HepG2 (cell line): ENCODE measurements around the gene SASH1. TPM values are rescaled to one million over a fixed set of nuclear protein-coding genes. Genes with fewer than 3 reads are reported as not detected.
"Not testable (repeated sequence)": the region's sequence is repeated elsewhere in the genome, so short reads cannot be mapped to it uniquely, and the experiment has no call there.

Experiments used
- ATAC-seq: fragments of 200-7000 bp; cut with Tn5 transposase; 3 replicates; pipeline ENCODE4 v1.9.1; 2020; ENCODE audit warnings: mild to moderate bottlenecking, moderate library complexity
- BruUV-seq: library from RNA; stranded (reverse); fragments of 400-500 nt; replicated peaks from 2 replicates; lab custom pipeline; 2021; lab: Mats Ljungman, UMichigan
- CTCF ChIA-PET: fragments of 300-600 bp; formaldehyde crosslinking; extraction: SDS; loops from one replicate; lab custom pipeline; 2021; ENCODE audit warnings: low total read pairs, inconsistent platforms, low intra/inter-chr PET ratio; lab: Yijun Ruan, JAX
- POLR2A ChIA-PET: fragments of 350-600 bp; sonication (Branson Sonifier 250); formaldehyde crosslinking; loops from one replicate; lab custom pipeline; 2020; ENCODE audit warnings: antibody characterized with exemption, inconsistent platforms; lab: Yijun Ruan, JAX
- DNase-seq: peaks from one replicate; pipeline ENCODE4 v3.0.0-alpha.2; 2015; ENCODE audit warnings: low spot score
- FAIRE-seq: peaks from 3 replicates; lab custom pipeline; 2011; peaks lifted over from hg19 to GRCh38; lab: Jason Lieb, UNC
- H2AFZ ChIP-seq: one replicate; pipeline ENCODE4 v1.6.1; 2011; ENCODE audit warnings: low read length, inconsistent platforms
- H3K27ac ChIP-seq: fragments of 300-600 bp; 3 replicates; pipeline ENCODE4 v1.8.0; 2011; ENCODE audit warnings: mixed run types, mild to moderate bottlenecking, mixed read lengths, low read length, inconsistent platforms; ENCODE audit not compliant: insufficient read depth; ENCODE audit errors: extremely low read length
- H3K27me3 ChIP-seq, 2 experiments: fragments of 200-600 bp in 1 of 2; 2 replicates in 1 of 2; 3 replicates in 1 of 2; pipeline versions ENCODE4 v1.6.0 to v1.8.0; 2011; ENCODE audit warnings: low read length in 2 of 2, mild to moderate bottlenecking in 2 of 2, moderate library complexity in 2 of 2, inconsistent platforms in 1 of 2; ENCODE audit not compliant: insufficient read depth in 2 of 2, control insufficient read depth in 1 of 2
- H3K36me3 ChIP-seq, 2 experiments: fragments of 200-600 bp in 1 of 2; replicated peaks in 1 of 2; 2 replicates in 1 of 2; 3 replicates in 1 of 2; pipeline versions ENCODE4 v1.5.1 to v1.8.0; 2011; ENCODE audit warnings: low read length in 2 of 2, inconsistent platforms in 1 of 2; ENCODE audit not compliant: insufficient read depth in 2 of 2, control insufficient read depth in 1 of 2
- H3K4me1 ChIP-seq: 2 replicates; pipeline ENCODE4 v1.5.1; 2012; ENCODE audit warnings: low read length, inconsistent platforms; ENCODE audit not compliant: insufficient read depth
- H3K4me2 ChIP-seq: 2 replicates; pipeline ENCODE4 v1.6.0; 2011; ENCODE audit warnings: low read depth, low read length, inconsistent platforms
- H3K4me3 ChIP-seq, 3 experiments: fragments of 200-600 bp in 1 of 3; sonication (generic), shearing (Covaris generic) in 1 of 3; replicated peaks in 1 of 3; 2 replicates each; pipeline ENCODE4 v1.5.1; 2011 to 2016; ENCODE audit warnings: low read length in 3 of 3, inconsistent platforms in 2 of 3, low read depth in 2 of 3, mild to moderate bottlenecking in 2 of 3, control low read depth in 1 of 3, mixed read lengths in 1 of 3; ENCODE audit not compliant: insufficient read depth in 1 of 3
- H3K79me2 ChIP-seq: one replicate; pipeline ENCODE4 v1.6.1; 2011; ENCODE audit warnings: low read length, inconsistent platforms; ENCODE audit not compliant: insufficient read depth
- H3K9ac ChIP-seq: 2 replicates; pipeline ENCODE4 v1.6.0; 2011; ENCODE audit warnings: mild to moderate bottlenecking, low read depth, low read length, inconsistent platforms; ENCODE audit not compliant: insufficient read depth
- H3K9me3 ChIP-seq: 2 replicates; pipeline ENCODE4 v1.5.1; 2012; ENCODE audit warnings: mild to moderate bottlenecking, low read length
- H4K20me1 ChIP-seq: 2 replicates; pipeline ENCODE4 v1.6.0; 2011; ENCODE audit warnings: inconsistent platforms, mild to moderate bottlenecking, low read length, moderate library complexity; ENCODE audit not compliant: insufficient read depth
- IKZF1 ChIP-seq: fragments of 450-650 bp; IDR thresholded peaks from 2 replicates; pipeline ENCODE4 v1.7.1; 2016
- KDM3A ChIP-seq: IDR thresholded peaks from 2 replicates; pipeline ENCODE4 v1.6.1; 2018; ENCODE audit warnings: low read depth, missing compliant biosample characterization
- MAF1 ChIP-seq: sonication (generic); formaldehyde crosslinking; IDR thresholded peaks from 2 replicates; pipeline ENCODE4 v1.5.0; 2020; ENCODE audit warnings: missing genetic modification reagents, borderline replicate concordance
- NCOA1 ChIP-seq: sonication (generic); formaldehyde crosslinking; IDR thresholded peaks from 2 replicates; pipeline ENCODE4 v1.9.0; 2021; ENCODE audit warnings: missing genetic modification reagents
- SPEN ChIP-seq: sonication (generic); formaldehyde crosslinking; IDR thresholded peaks from 2 replicates; pipeline ENCODE4 v1.5.1; 2020; ENCODE audit warnings: low read depth, mild to moderate bottlenecking, missing genetic modification reagents
- ZBTB21 ChIP-seq: sonication (generic); formaldehyde crosslinking; IDR thresholded peaks from 2 replicates; pipeline ENCODE4 v1.4.0; 2020; ENCODE audit warnings: missing genetic modification reagents
- ZBTB8A ChIP-seq: sonication (generic); formaldehyde crosslinking; IDR thresholded peaks from 2 replicates; pipeline ENCODE4 v1.4.0; 2020; ENCODE audit warnings: mild to moderate bottlenecking, low read depth, missing genetic modification reagents, borderline replicate concordance
- ZFP82 ChIP-seq: sonication (generic); formaldehyde crosslinking; IDR thresholded peaks from 2 replicates; pipeline ENCODE4 v1.5.1; 2020; ENCODE audit warnings: mild to moderate bottlenecking, missing genetic modification reagents, borderline replicate concordance
- ZNF709 ChIP-seq: sonication (generic); formaldehyde crosslinking; IDR thresholded peaks from 2 replicates; pipeline ENCODE4 v1.5.0; 2020; ENCODE audit warnings: mild to moderate bottlenecking, missing genetic modification reagents
- ZNF737 ChIP-seq: sonication (generic); formaldehyde crosslinking; IDR thresholded peaks from 2 replicates; pipeline ENCODE4 v1.5.0; 2020; ENCODE audit warnings: missing genetic modification reagents, mild to moderate bottlenecking, borderline replicate concordance
- ZNF891 ChIP-seq: sonication (generic); formaldehyde crosslinking; IDR thresholded peaks from 2 replicates; pipeline ENCODE4 v1.5.0; 2020; ENCODE audit warnings: mild to moderate bottlenecking, missing genetic modification reagents
- WGBS: methylation state at CpG from one replicate; pipeline ENCODE4 v1.1.6; 2017; ENCODE audit warnings: low lambda C conversion rate; 5-methylcytosine and 5-hydroxymethylcytosine counted together
- in situ Hi-C: cut with HindIII; loops from 2 replicates; pipeline ENCODE4 v1.10.0; 2017; ENCODE audit warnings: low pct_unique_long_range_greater_than_20kb; ENCODE audit not compliant: extremely low pct_ligation_motif_present
- intact Hi-C: fragments of 100-400 bp; cut with micrococcal nuclease; formaldehyde crosslinking; loops from one replicate; pipeline ENCODE4 v1.10.0; 2022; ENCODE audit not compliant: unreplicated experiment
- polyA plus RNA-seq, 8 experiments: library from polyadenylated mRNA; depleted of rRNA in 3 of 8; stranded (reverse) in 7 of 8; unstranded in 1 of 8; fragments of >200 nt; fragmentation: Illumina TruSeq in 4 of 8; extraction: Trizol in 4 of 8; gene quantifications; 2 replicates each; pipeline versions ENCODE4 v1.2.1 to v1.2.3, GENCODE V29; 2011 to 2016; ENCODE audit warnings: low read depth in 4 of 8, missing spikeins in 1 of 8, mixed read lengths in 1 of 8; ENCODE audit not compliant: insufficient read depth in 1 of 8
- total RNA-seq, 5 experiments: library from RNA; depleted of rRNA; stranded (reverse); fragments of >200 nt; fragmentation: Illumina TruSeq; extraction: Trizol; gene quantifications; 2 replicates each; pipeline ENCODE4 v1.2.3, GENCODE V29; 2016; ENCODE audit warnings: low read depth in 1 of 5
- TF ChIP-seq, protein P1 (sequence below): sonication (generic); formaldehyde crosslinking; IDR thresholded peaks from 2 replicates; pipeline ENCODE4 v1.8.1; 2023; ENCODE audit warnings: missing genetic modification reagents, inconsistent platforms, borderline replicate concordance
- TF ChIP-seq, protein P2 (sequence below): sonication (generic); formaldehyde crosslinking; IDR thresholded peaks from 2 replicates; pipeline ENCODE4 v1.4.0; 2020; ENCODE audit warnings: missing genetic modification reagents, borderline replicate concordance
- TF ChIP-seq, protein P3 (sequence below): sonication (generic); formaldehyde crosslinking; IDR thresholded peaks from 2 replicates; pipeline ENCODE4 v1.8.0; 2022; ENCODE audit warnings: mild to moderate bottlenecking, missing genetic modification reagents, moderate library complexity

SASH1 gene
- total and polyA plus RNA-seq, 2 of the 13 experiments (the other 11 are each of a cell fraction or from before 2014, with no cell fraction given) = 7.5 to 8.2 TPM

DNA sequence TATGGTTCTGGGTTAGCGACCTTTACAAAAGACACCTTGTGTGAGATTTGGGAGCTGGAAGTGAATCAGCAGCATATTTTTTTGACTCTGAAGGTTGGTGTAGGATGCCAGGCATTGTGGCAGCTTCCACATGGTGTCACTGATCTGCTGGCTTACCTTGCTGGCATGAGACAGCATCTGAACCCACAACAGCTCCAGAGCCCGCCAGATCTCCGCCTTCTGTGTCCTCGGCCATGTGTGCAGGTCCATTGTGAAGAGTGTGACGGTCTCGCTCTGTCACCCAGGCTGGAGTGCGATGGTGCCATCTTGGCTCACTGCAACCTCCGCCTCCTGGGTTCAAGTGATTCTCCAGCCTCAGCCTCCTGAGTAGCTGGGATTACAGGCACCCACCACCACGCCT is 39.4 kb downstream of the SASH1 start:
- POLR2A ChIA-PET, intact Hi-C loops, ATAC-seq, FAIRE-seq, H3K36me3 ChIP-seq, H3K4me3 ChIP-seq, H3K79me2 ChIP-seq, H3K4me2 ChIP-seq, H3K27ac ChIP-seq, H2AFZ ChIP-seq, DNase-seq, in situ Hi-C loops, CTCF ChIA-PET, H4K20me1 ChIP-seq, H3K9ac ChIP-seq, H3K9me3 ChIP-seq, H3K27me3 ChIP-seq, H3K4me1 ChIP-seq, BruUV-seq: not testable (repeated sequence)
- 94% methylated on average over 9 of the region's 9 CpGs for WGBS

DNA sequence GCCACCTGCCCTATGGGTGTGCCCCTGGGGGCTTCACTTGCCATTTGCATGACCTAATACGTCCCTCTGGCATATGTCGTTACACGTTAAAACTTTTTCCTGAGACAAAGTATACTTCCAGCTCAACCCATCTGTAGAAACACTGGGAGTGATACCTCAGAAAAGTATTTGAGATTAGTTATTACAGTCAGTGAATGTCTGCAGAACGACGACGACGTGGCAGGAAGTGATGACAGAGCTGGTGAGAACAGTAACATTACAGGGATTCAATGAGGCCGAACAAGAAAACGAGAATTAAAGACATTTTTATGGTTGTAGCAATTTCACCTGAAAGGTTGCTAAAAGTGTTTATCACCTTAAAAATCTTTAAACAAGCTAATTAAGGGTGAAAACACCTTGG is 40.2 kb downstream of the SASH1 start:
- ATAC-seq (no peak), DNase-seq (no peak), FAIRE-seq (no peak)
- Histone ChIP-seq H3K36me3 (no peaks in the 10 kb centered on the region), H3K27me3 (no peaks in the 10 kb centered on the region), H3K9ac (no peak overlapping the region), H3K4me1 (no peaks in the 10 kb centered on the region), H3K27ac (no peak overlapping the region), H4K20me1 (no peaks in the 10 kb centered on the region), H3K4me3 (no peak overlapping the region), H2AFZ (no peak overlapping the region), H3K9me3 (no peaks in the 10 kb centered on the region), H3K79me2 (no peaks in the 10 kb centered on the region), H3K4me2 (no peak overlapping the region)
- intact Hi-C loops (no loop called here), in situ Hi-C loops (no loop called here)
- BruUV-seq = no TSS peak
- ChIA-PET CTCF (no interaction called here), POLR2A (no interaction called here)
- 98% methylated on average over 9 of the region's 9 CpGs for WGBS
- TF ChIP-seq MAF1 (CRISPR knock-in tag) (no peak), ZFP82 (CRISPR knock-in tag) (no peak), ZNF709 (CRISPR knock-in tag) (no peak), IKZF1 (no peak), ZBTB8A (CRISPR knock-in tag) (no peak), KDM3A (no peak), ZNF737 (CRISPR knock-in tag) (no peak), NCOA1 (CRISPR knock-in tag) (no peak), SPEN (CRISPR knock-in tag) (no peak), ZNF891 (no peak), ZBTB21 (CRISPR knock-in tag) (no peak)
- TF ChIP-seq, protein P1, sequence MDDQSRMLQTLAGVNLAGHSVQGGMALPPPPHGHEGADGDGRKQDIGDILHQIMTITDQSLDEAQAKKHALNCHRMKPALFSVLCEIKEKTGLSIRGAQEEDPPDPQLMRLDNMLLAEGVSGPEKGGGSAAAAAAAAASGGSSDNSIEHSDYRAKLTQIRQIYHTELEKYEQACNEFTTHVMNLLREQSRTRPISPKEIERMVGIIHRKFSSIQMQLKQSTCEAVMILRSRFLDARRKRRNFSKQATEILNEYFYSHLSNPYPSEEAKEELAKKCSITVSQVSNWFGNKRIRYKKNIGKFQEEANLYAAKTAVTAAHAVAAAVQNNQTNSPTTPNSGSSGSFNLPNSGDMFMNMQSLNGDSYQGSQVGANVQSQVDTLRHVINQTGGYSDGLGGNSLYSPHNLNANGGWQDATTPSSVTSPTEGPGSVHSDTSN (CRISPR knock-in tag) = no peak
- TF ChIP-seq, protein P2, sequence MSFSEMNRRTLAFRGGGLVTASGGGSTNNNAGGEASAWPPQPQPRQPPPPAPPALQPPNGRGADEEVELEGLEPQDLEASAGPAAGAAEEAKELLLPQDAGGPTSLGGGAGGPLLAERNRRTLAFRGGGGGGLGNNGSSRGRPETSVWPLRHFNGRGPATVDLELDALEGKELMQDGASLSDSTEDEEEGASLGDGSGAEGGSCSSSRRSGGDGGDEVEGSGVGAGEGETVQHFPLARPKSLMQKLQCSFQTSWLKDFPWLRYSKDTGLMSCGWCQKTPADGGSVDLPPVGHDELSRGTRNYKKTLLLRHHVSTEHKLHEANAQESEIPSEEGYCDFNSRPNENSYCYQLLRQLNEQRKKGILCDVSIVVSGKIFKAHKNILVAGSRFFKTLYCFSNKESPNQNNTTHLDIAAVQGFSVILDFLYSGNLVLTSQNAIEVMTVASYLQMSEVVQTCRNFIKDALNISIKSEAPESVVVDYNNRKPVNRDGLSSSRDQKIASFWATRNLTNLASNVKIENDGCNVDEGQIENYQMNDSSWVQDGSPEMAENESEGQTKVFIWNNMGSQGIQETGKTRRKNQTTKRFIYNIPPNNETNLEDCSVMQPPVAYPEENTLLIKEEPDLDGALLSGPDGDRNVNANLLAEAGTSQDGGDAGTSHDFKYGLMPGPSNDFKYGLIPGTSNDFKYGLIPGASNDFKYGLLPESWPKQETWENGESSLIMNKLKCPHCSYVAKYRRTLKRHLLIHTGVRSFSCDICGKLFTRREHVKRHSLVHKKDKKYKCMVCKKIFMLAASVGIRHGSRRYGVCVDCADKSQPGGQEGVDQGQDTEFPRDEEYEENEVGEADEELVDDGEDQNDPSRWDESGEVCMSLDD (CRISPR knock-in tag) = no peak
- TF ChIP-seq, protein P3, sequence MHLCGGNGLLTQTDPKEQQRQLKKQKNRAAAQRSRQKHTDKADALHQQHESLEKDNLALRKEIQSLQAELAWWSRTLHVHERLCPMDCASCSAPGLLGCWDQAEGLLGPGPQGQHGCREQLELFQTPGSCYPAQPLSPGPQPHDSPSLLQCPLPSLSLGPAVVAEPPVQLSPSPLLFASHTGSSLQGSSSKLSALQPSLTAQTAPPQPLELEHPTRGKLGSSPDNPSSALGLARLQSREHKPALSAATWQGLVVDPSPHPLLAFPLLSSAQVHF (CRISPR knock-in tag) = no peak
